Nephron progenitor cell (in vitro differentiated cells): ENCODE results near the gene GNG7.
"Not testable (repeated sequence)": the region's sequence is repeated elsewhere in the genome, so short reads cannot be mapped to it uniquely, and the experiment has no call there.

Source experiments
- DNase-seq: peaks from one replicate; pipeline ENCODE4 v3.0.0; 2021
- H3K27ac Mint-ChIP-seq: 2 replicates; pipeline ENCODE4 v1.8.0; 2021; ENCODE audit warnings: mild to moderate bottlenecking, moderate library complexity, mixed read lengths
- H3K27me3 Mint-ChIP-seq: 2 replicates; pipeline ENCODE4 v1.8.0; 2021; ENCODE audit warnings: mild to moderate bottlenecking, low read depth, mixed read lengths; ENCODE audit not compliant: poor library complexity
- H3K36me3 Mint-ChIP-seq: 2 replicates; pipeline ENCODE4 v1.8.0; 2021; ENCODE audit warnings: low read depth, mixed read lengths
- H3K4me1 Mint-ChIP-seq: 2 replicates; pipeline ENCODE4 v1.8.0; 2021; ENCODE audit warnings: mixed read lengths
- H3K4me3 Mint-ChIP-seq: 2 replicates; pipeline ENCODE4 v1.8.0; 2021; ENCODE audit warnings: mild to moderate bottlenecking, moderate library complexity, mixed read lengths
- H3K9me3 Mint-ChIP-seq: 2 replicates; pipeline ENCODE4 v1.8.0; 2021; ENCODE audit warnings: mild to moderate bottlenecking, moderate library complexity, mixed read lengths
- CTCF ChIP-seq: fragments of 200-600 bp; sonication (generic); IDR thresholded peaks from 2 replicates; pipeline ENCODE4 v1.5.0; 2021; ENCODE audit warnings: antibody characterized with exemption

Gene GNG7

GRCh38 chr19:2533072-2533425, 169.4 kb downstream of the GNG7 start:
- no peak for TF ChIP-seq CTCF
- Mint-ChIP-seq H3K4me1 (peaks cover 21% of the 10 kb centered on the region), H3K4me3 (no peak overlapping the region), H3K27me3 (peaks cover 3% of the 10 kb centered on the region), H3K36me3 (peaks cover 5% of the 10 kb centered on the region), H3K9me3 (peaks cover 21% of the 10 kb centered on the region), H3K27ac (no peak overlapping the region)
- DNase-seq: no peak

- H3K36me3 Mint-ChIP-seq: peaks cover 5% of the 10 kb centered on the region
- DNase-seq: no peak
- no peak overlapping the region for H3K4me3 Mint-ChIP-seq
- H3K4me1 Mint-ChIP-seq: peaks cover 21% of the 10 kb centered on the region
- peaks cover 3% of the 10 kb centered on the region for H3K27me3 Mint-ChIP-seq
- no peak for TF ChIP-seq CTCF
- no peak overlapping the region for H3K27ac Mint-ChIP-seq
- peaks cover 21% of the 10 kb centered on the region for H3K9me3 Mint-ChIP-seq
These were observed 170.0 kb downstream of the GNG7 start for GRCh38 chr19:2532252-2533071.

- DNase-seq, H3K4me3 Mint-ChIP-seq, H3K27me3 Mint-ChIP-seq, H3K36me3 Mint-ChIP-seq, H3K27ac Mint-ChIP-seq: not testable (repeated sequence)
- H3K9me3 Mint-ChIP-seq: peaks cover 21% of the 10 kb centered on the region
- peaks cover 21% of the 10 kb centered on the region for H3K4me1 Mint-ChIP-seq
These were observed 172.6 kb downstream of the GNG7 start for GRCh38 chr19:2529942-2530341.

GRCh38 chr19:2529473-2529918, 173.0 kb downstream of the GNG7 start:
- no peak for TF ChIP-seq CTCF
- DNase-seq: no peak
- Mint-ChIP-seq H3K36me3 (peaks cover 5% of the 10 kb centered on the region), H3K9me3 (peaks cover 21% of the 10 kb centered on the region), H3K27ac (no peak overlapping the region), H3K4me1 (peaks cover 21% of the 10 kb centered on the region), H3K27me3 (peaks cover 3% of the 10 kb centered on the region), H3K4me3 (no peak overlapping the region)

GRCh38 chr19:2528675-2529101, 173.8 kb downstream of the GNG7 start:
- no peak for TF ChIP-seq CTCF
- H3K4me1 Mint-ChIP-seq: peaks cover 23% of the 10 kb centered on the region
- no peak overlapping the region for H3K27ac Mint-ChIP-seq
- peaks cover 18% of the 10 kb centered on the region for H3K9me3 Mint-ChIP-seq
- H3K36me3 Mint-ChIP-seq: peaks cover 5% of the 10 kb centered on the region
- no peak overlapping the region for H3K4me3 Mint-ChIP-seq
- DNase-seq: no peak
- peaks cover 3% of the 10 kb centered on the region for H3K27me3 Mint-ChIP-seq

- peaks cover 22% of the 10 kb centered on the region for H3K4me1 Mint-ChIP-seq
- H3K27ac Mint-ChIP-seq: no peak overlapping the region
- H3K9me3 Mint-ChIP-seq: peaks cover 18% of the 10 kb centered on the region
- peaks cover 5% of the 10 kb centered on the region for H3K36me3 Mint-ChIP-seq
- no peak for TF ChIP-seq CTCF
- no peak for DNase-seq
- H3K4me3 Mint-ChIP-seq: no peak overlapping the region
- H3K27me3 Mint-ChIP-seq: peaks cover 3% of the 10 kb centered on the region
These were observed 174.8 kb downstream of the GNG7 start for GRCh38 chr19:2527686-2528085.
